ENCODE results near the gene TAOK1. TPM values are rescaled to one million over a fixed set of nuclear protein-coding genes. Genes with fewer than 3 reads are reported as not detected.

Gene TAOK1
- total and polyA plus RNA-seq, 4 experiments from 2014 or later, result 3.9 to 72.0 (median 37.6) TPM

DNA sequence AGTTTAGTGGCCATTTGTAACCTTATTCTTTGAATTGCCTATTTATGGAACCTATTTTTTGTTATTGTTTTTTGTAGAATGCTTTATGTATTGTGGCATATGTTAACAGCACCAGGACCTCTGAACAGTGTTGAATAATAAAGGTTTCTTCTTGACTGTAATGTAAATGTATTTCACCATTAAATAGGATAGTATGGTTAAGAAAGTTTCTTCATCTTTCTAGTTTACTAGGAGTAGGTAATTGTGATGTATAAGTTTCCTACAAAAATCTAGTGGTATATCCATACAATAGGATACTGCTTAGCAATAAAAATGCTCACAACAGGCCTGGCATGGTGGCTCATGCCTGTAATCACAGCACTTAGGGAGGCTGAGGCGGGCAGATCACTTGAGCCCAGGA lies 52.3 kb downstream of the TAOK1 start:
- intact Hi-C loops (cut with micrococcal nuclease), result no loop called here
- Mint-ChIP-seq H3K4me3 (no peak overlapping the region), H3K4me1 (peaks cover 35 to 67% (median 50%) of the 10 kb centered on the region in 4 donors), H3K27ac (peak overlapping the region in 5 of 7 donors; percentile 30 to 78 (median 46)), H3K36me3 (peaks cover 8 to 10% of the 10 kb centered on the region in 2 donors), H3K9me3 (no peaks in the 10 kb centered on the region), H3K27me3 (no peaks in the 10 kb centered on the region)
- Histone ChIP-seq H3K9me3 (ENCODE audit: control insufficient read depth in 1 of 2, low read length in 2 of 2) (no peaks in the 10 kb centered on the region), H3K4me1 (ENCODE audit: insufficient read depth, low read length) (peaks cover 42% of the 10 kb centered on the region), H3K27me3 (ENCODE audit: insufficient read depth, low read length) (no peaks in the 10 kb centered on the region), H3K36me3 (ENCODE audit: insufficient read depth, low read length) (no peaks in the 10 kb centered on the region), H3K27ac (ENCODE audit: low read depth, low read length) (no peak overlapping the region), H3K4me3 (ENCODE audit: low read length in 2 of 2) (no peak overlapping the region)
- DNase-seq, result no peak
- ChIA-PET CTCF (ENCODE audit: partially characterized antibody) (no interaction called here), POLR2A (ENCODE audit: partially characterized antibody) (no interaction called here)

DNA sequence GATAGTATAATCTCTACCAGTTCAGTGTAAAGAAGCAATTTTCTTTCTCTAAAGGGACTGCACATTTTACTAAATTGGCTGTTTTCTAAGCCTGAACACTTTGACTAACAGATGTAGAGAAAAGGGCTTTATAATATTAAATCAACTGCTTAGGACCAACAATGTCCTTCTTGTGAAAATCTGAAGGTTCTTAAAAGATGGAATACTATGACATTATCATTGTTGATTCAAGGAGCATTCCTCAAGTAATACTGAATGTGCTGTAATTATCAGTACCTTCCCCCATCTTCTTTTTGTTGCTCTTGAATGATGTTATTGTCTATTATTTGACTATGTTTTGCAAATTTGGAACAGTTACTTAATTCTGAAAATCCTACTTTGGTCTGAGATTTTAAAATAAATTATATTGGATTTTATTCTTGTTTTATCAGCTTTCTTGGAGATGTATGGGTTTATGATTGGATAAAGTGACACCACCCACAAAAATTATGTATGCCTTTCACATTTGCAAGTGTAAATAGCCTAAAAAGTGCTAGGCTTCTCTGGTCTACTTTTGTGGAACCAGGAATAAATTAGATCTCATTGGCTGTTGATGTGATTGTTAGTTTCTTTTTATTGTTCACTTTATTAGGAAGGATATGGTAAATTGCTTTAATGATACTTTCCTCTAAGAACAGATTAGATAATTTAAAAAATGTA lies 53.0 kb downstream of the TAOK1 start:
- Histone ChIP-seq H3K27ac (ENCODE audit: low read depth, low read length) (no peak overlapping the region), H3K4me3 (ENCODE audit: low read length in 2 of 2) (no peak overlapping the region), H3K9me3 (ENCODE audit: control insufficient read depth in 1 of 2, low read length in 2 of 2) (no peaks in the 10 kb centered on the region), H3K27me3 (ENCODE audit: insufficient read depth, low read length) (no peaks in the 10 kb centered on the region), H3K4me1 (ENCODE audit: insufficient read depth, low read length) (peaks cover 49% of the 10 kb centered on the region), H3K36me3 (ENCODE audit: insufficient read depth, low read length) (no peaks in the 10 kb centered on the region)
- Mint-ChIP-seq H3K27ac (peak overlapping the region in 2 of 7 donors; percentile 13 to 81), H3K4me3 (no peak overlapping the region), H3K27me3 (no peaks in the 10 kb centered on the region), H3K36me3 (peaks cover 8 to 10% of the 10 kb centered on the region in 2 donors), H3K9me3 (no peaks in the 10 kb centered on the region), H3K4me1 (peaks cover 35 to 73% (median 55%) of the 10 kb centered on the region in 4 donors)
- ChIA-PET CTCF (ENCODE audit: partially characterized antibody) (no interaction called here), POLR2A (ENCODE audit: partially characterized antibody) (no interaction called here)
- DNase-seq, result no peak
- intact Hi-C loops (cut with micrococcal nuclease), result no loop called here

DNA sequence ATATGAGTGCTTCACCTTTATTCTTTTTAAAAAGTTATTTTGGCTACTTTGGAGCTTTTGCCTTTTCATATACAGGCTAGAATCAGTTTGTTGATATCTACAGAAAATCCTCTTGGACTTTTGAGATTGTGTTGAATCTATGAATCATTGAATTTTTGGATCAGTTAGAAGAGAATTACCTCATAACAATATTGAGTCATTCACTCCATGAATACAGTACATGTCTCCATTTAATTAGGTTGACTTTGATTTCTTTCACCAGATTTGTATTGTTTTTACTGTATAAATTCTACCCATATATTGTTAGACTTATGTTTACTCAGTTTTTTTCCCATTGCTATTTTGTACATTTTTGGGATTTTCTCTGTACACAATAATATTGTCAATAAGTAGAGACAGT lies 54.4 kb downstream of the TAOK1 start:
- H3K36me3 Mint-ChIP-seq, result peaks cover 8% of the 10 kb centered on the region in 2 donors

DNA sequence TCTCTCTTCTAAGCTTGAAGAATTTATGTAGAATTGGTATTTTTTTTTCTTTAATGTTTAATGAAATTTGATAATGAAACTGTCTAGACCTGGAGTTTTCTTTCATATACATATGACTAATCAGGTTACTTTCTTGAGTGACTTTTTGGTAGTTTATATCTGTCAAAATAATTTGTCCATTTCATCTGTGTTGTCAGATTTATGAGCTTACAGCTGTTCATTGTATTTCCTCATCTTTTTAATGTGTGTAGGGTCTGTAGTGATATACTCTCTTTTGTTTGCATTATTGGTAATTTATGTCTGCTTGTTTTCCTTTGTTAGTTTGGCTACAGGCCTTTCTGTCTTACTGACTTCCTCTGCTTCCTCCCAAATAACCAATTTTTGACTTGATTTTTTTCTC lies 55.7 kb downstream of the TAOK1 start:
- H3K9me3 Mint-ChIP-seq, result peaks cover 0 to 3% (median 0%) of the 10 kb centered on the region in 8 donors
- POLR2A ChIA-PET (ENCODE audit: partially characterized antibody), result no interaction called here
- no peak overlapping the region for H3K4me3 ChIP-seq (ENCODE audit: low read length in 2 of 2)
- intact Hi-C loops (cut with micrococcal nuclease), result no loop called here
- peak overlapping the region in 3 of 8 donors; percentile 14 to 64 (median 32) for H3K4me3 Mint-ChIP-seq
- CTCF ChIA-PET (ENCODE audit: partially characterized antibody), result interaction anchor here (2.0 kb wide), 1 partner anchor 76 kb away, joined by 8 read pairs; no protein-coding TSS in a partner anchor
- H3K36me3 ChIP-seq (ENCODE audit: insufficient read depth, low read length), result no peaks in the 10 kb centered on the region
- peaks cover 8% of the 10 kb centered on the region in 2 donors for H3K36me3 Mint-ChIP-seq
- no peak for DNase-seq
- H3K27me3 Mint-ChIP-seq, result no peaks in the 10 kb centered on the region
- peaks cover 35 to 73% (median 59%) of the 10 kb centered on the region in 4 donors for H3K4me1 Mint-ChIP-seq
- H3K9me3 ChIP-seq (ENCODE audit: control insufficient read depth in 1 of 2, low read length in 2 of 2), result no peaks in the 10 kb centered on the region
- H3K27me3 ChIP-seq (ENCODE audit: insufficient read depth, low read length), result no peaks in the 10 kb centered on the region
- H3K27ac Mint-ChIP-seq, result peak overlapping the region in 6 of 7 donors; percentile 8 to 69 (median 58)
- H3K4me1 ChIP-seq (ENCODE audit: insufficient read depth, low read length), result peaks cover 55% of the 10 kb centered on the region
- no peak overlapping the region for H3K27ac ChIP-seq (ENCODE audit: low read depth, low read length)

More for the DNA sequence above, 54.4 kb downstream of the TAOK1 start:
- H3K4me3 Mint-ChIP-seq, result peak overlapping the region in 2 of 8 donors; percentile 15 to 17
- intact Hi-C loops (cut with micrococcal nuclease), result no loop called here
- Histone ChIP-seq H3K36me3 (ENCODE audit: insufficient read depth, low read length) (no peaks in the 10 kb centered on the region), H3K9me3 (ENCODE audit: control insufficient read depth in 1 of 2, low read length in 2 of 2) (no peaks in the 10 kb centered on the region), H3K4me3 (ENCODE audit: low read length in 2 of 2) (no peak overlapping the region), H3K27me3 (ENCODE audit: insufficient read depth, low read length) (no peaks in the 10 kb centered on the region), H3K27ac (ENCODE audit: low read depth, low read length) (no peak overlapping the region), H3K4me1 (ENCODE audit: insufficient read depth, low read length) (peaks cover 50% of the 10 kb centered on the region)
- H3K9me3 Mint-ChIP-seq, result no peaks in the 10 kb centered on the region
- peak overlapping the region in 6 of 7 donors; percentile 15 to 68 (median 32) for H3K27ac Mint-ChIP-seq
- peaks cover 35 to 79% (median 57%) of the 10 kb centered on the region in 4 donors for H3K4me1 Mint-ChIP-seq
- ChIA-PET CTCF (ENCODE audit: partially characterized antibody) (interaction anchor here (1.0 to 2.0 kb wide), 2 partner anchors 75 kb away, joined by 4 to 8 read pairs; no protein-coding TSS in a partner anchor), POLR2A (ENCODE audit: partially characterized antibody) (no interaction called here)
- DNase-seq, result no peak
- H3K27me3 Mint-ChIP-seq, result no peaks in the 10 kb centered on the region

DNA sequence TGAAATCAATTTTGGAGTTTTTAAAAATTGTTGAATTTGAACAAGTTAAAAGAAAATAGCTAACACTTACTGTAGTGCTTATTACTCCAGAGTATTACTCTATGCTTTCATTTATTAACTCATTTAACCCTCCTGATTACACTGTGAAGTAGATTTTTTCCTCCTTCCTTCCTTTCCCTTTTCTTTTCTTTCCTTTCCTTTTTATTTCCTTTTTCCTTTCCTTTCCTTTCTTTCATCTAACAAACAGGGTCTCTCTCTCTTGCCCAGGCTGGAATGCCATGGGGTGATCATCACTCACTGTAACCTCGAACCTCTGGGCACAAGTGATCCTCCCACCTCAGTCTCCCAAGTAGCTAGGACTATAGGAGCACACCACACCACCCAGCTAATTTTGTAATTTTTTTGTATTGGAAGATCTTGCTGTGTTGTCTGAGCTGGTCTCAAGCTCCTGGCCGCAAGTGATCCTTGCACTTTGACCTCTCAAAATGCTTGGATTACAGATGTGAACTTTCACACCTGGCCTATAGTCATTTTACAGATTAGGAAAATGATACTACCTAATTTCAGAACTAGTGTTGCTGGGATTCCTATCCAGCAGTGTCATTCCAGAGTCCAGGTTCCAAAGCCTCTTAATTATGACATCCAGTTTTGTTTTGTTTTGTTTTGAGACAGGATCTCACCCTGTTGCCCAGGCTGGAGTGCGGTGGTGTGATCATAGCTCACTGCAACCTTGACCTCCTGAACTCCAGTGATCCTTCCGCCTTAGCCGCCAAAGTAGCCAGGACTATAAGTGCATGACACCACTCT lies 59.9 kb downstream of the TAOK1 start:
- Histone ChIP-seq H3K4me1 (ENCODE audit: insufficient read depth, low read length) (peaks cover 35% of the 10 kb centered on the region), H3K4me3 (ENCODE audit: low read length in 2 of 2) (no peak overlapping the region), H3K9me3 (ENCODE audit: control insufficient read depth in 1 of 2, low read length in 2 of 2) (no peaks in the 10 kb centered on the region), H3K27me3 (ENCODE audit: insufficient read depth, low read length) (no peaks in the 10 kb centered on the region), H3K36me3 (ENCODE audit: insufficient read depth, low read length) (peaks cover 12% of the 10 kb centered on the region), H3K27ac (ENCODE audit: low read depth, low read length) (no peak overlapping the region)
- intact Hi-C loops (cut with micrococcal nuclease), result no loop called here
- Mint-ChIP-seq H3K4me3 (no peak overlapping the region), H3K36me3 (peaks cover 21 to 32% of the 10 kb centered on the region in 2 donors), H3K9me3 (peaks cover 0 to 3% (median 0%) of the 10 kb centered on the region in 8 donors), H3K27ac (peak overlapping the region in 6 of 7 donors; percentile 25 to 93 (median 70)), H3K4me1 (peaks cover 19 to 33% (median 28%) of the 10 kb centered on the region in 4 donors), H3K27me3 (no peaks in the 10 kb centered on the region)
- DNase-seq, result no peak
- CTCF ChIA-PET (ENCODE audit: partially characterized antibody), result no interaction called here
- POLR2A ChIA-PET (ENCODE audit: partially characterized antibody), result no interaction called here

DNA sequence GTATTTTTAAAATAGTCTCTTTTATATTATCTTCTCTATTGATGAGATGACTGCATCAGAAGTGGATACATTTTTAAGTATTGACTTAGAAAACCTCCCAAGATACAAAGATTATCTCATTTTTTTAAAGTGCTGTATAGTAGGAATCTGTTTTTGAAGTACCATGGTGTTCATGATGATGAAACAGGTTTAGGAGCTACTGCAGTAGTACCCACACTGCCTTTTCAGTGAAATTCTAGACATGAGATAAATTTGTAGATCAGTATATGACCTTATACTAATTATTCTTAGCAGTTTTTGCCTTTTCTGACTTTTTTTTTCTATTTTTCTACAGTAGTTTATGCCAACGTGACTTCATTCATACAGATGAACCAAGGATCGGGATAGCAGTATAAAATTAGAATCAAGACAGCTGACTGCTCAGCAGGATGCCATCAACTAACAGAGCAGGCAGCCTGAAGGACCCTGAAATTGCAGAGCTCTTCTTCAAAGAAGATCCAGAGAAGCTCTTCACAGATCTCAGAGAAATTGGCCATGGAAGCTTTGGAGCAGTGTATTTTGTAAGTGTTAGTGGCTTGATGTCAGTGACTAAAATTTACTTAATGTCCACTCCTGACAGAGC lies 61.1 kb downstream of the TAOK1 start:
- peak overlapping the region in 4 of 7 donors; percentile 5 to 70 (median 34) for H3K27ac Mint-ChIP-seq
- H3K36me3 ChIP-seq (ENCODE audit: insufficient read depth, low read length), result peaks cover 12% of the 10 kb centered on the region

DNA sequence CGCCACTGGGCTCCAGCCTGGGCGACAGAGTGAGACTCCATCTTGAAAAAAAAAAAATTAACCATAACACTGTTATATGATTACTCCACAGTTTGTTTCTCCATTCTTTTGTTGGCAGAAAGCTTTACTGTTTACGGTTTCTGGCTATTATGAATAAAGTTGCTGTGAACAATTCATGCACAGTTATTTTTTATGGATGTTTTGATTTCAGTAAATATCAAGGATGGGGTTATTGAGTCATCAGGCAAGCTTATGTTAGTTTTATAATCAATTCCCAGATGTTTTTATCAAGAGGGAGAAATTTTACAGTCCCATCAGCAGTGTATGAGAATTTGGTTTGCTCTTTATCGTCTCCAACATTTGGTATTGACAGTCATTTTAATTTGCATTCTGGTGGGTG lies 67.9 kb downstream of the TAOK1 start:
- Mint-ChIP-seq H3K4me1 (peaks cover 19 to 29% (median 25%) of the 10 kb centered on the region in 4 donors), H3K36me3 (peaks cover 26 to 54% of the 10 kb centered on the region in 2 donors), H3K27me3 (no peaks in the 10 kb centered on the region), H3K27ac (peak overlapping the region in 3 of 7 donors; percentile 25 to 59 (median 48)), H3K9me3 (no peaks in the 10 kb centered on the region), H3K4me3 (peak overlapping the region in 1 of 8 donors; percentile 48)
- intact Hi-C loops (cut with micrococcal nuclease), result no loop called here
- no peaks in the 10 kb centered on the region for H3K36me3 ChIP-seq (ENCODE audit: insufficient read depth, low read length)
- no peaks in the 10 kb centered on the region for H3K27me3 ChIP-seq (ENCODE audit: insufficient read depth, low read length)
- POLR2A ChIA-PET (ENCODE audit: partially characterized antibody), result no interaction called here
- no peak overlapping the region for H3K4me3 ChIP-seq (ENCODE audit: low read length in 2 of 2)
- H3K9me3 ChIP-seq (ENCODE audit: control insufficient read depth in 1 of 2, low read length in 2 of 2), result no peaks in the 10 kb centered on the region
- CTCF ChIA-PET (ENCODE audit: partially characterized antibody), result no interaction called here
- no peak overlapping the region for H3K27ac ChIP-seq (ENCODE audit: low read depth, low read length)
- H3K4me1 ChIP-seq (ENCODE audit: insufficient read depth, low read length), result no peaks in the 10 kb centered on the region
- DNase-seq, result no peak

More for the DNA sequence above, 61.1 kb downstream of the TAOK1 start:
- no peak overlapping the region for H3K27ac ChIP-seq (ENCODE audit: low read depth, low read length)
- peaks cover 26 to 40% of the 10 kb centered on the region in 2 donors for H3K36me3 Mint-ChIP-seq
- peaks cover 0 to 3% (median 0%) of the 10 kb centered on the region in 8 donors for H3K9me3 Mint-ChIP-seq
- no peaks in the 10 kb centered on the region for H3K27me3 ChIP-seq (ENCODE audit: insufficient read depth, low read length)
- no peaks in the 10 kb centered on the region for H3K27me3 Mint-ChIP-seq
- CTCF ChIA-PET (ENCODE audit: partially characterized antibody), result no interaction called here
- DNase-seq, result no peak
- no peak overlapping the region for H3K4me3 ChIP-seq (ENCODE audit: low read length in 2 of 2)
- intact Hi-C loops (cut with micrococcal nuclease), result no loop called here
- peaks cover 14 to 30% (median 25%) of the 10 kb centered on the region in 4 donors for H3K4me1 Mint-ChIP-seq
- POLR2A ChIA-PET (ENCODE audit: partially characterized antibody), result no interaction called here
- H3K4me3 Mint-ChIP-seq, result no peak overlapping the region
- H3K9me3 ChIP-seq (ENCODE audit: control insufficient read depth in 1 of 2, low read length in 2 of 2), result no peaks in the 10 kb centered on the region
- H3K4me1 ChIP-seq (ENCODE audit: insufficient read depth, low read length), result peaks cover 24% of the 10 kb centered on the region

All from CD4-positive, alpha-beta memory T cell (primary cell).